ENCODE measurements around the gene CYP1A1.

DNA sequence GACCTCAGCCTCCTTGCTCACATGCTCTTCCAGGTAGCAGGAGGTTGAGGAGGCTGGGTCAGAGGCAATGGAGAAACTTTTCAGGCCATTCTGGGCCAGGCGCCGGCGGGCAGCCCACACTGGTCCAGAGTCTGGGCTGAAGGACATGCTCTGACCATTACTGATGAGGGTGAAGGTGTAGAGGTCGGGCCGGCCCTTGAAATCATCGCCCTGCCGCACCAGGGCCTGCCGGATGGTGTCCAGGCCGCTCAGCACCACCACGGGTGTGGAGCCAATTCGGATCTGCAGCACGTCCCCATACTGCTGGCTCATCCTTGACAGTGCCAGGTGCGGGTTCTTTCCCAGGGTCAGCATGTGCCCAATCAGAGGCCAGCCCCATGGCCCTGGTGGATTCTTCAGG is 2.7 kb downstream of the CYP1A1 start:
- TF ChIP-seq, protein P1, sequence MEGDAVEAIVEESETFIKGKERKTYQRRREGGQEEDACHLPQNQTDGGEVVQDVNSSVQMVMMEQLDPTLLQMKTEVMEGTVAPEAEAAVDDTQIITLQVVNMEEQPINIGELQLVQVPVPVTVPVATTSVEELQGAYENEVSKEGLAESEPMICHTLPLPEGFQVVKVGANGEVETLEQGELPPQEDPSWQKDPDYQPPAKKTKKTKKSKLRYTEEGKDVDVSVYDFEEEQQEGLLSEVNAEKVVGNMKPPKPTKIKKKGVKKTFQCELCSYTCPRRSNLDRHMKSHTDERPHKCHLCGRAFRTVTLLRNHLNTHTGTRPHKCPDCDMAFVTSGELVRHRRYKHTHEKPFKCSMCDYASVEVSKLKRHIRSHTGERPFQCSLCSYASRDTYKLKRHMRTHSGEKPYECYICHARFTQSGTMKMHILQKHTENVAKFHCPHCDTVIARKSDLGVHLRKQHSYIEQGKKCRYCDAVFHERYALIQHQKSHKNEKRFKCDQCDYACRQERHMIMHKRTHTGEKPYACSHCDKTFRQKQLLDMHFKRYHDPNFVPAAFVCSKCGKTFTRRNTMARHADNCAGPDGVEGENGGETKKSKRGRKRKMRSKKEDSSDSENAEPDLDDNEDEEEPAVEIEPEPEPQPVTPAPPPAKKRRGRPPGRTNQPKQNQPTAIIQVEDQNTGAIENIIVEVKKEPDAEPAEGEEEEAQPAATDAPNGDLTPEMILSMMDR (IDR thresholded peaks at IDR 0.05) = no peak
- TF ChIP-seq POLR2A (IDR thresholded peaks at IDR 0.05) = no peak

All from adrenal gland (tissue), 5 donors.